Kidney (tissue), 22 donors: Measurements from ENCODE around the gene FBXO41. TPM values are rescaled to one million over a fixed set of nuclear protein-coding genes. Genes with fewer than 3 reads are reported as not detected.
A peak's percentile ranks its signal among the peaks of the same experiment; 100 is the strongest.

Experiments
- DNase-seq, 5 donors: peaks; one replicate each; pipeline ENCODE4 v3.0.0-alpha.2; 2013 to 2020
- FAIRE-seq: peaks from 2 replicates; lab custom pipeline; 2012; peaks lifted over from hg19 to GRCh38; lab: Jason Lieb, UNC
- H3K27ac ChIP-seq, 2 donors: one replicate each; pipeline ENCODE4 v1.7.0; 2013; ENCODE audit warnings: low read depth in 2 of 2, low read length in 2 of 2, inconsistent platforms in 1 of 2
- H3K27me3 ChIP-seq: one replicate; pipeline ENCODE4 v1.7.1; 2013; ENCODE audit warnings: low read length, inconsistent platforms; ENCODE audit not compliant: control insufficient read depth, insufficient read depth
- H3K36me3 ChIP-seq, 3 donors: one replicate each; pipeline versions ENCODE4 v1.7.0 to v1.7.1; 2013; ENCODE audit warnings: low read length in 3 of 3, control low read depth in 1 of 3, inconsistent platforms in 1 of 3; ENCODE audit not compliant: insufficient read depth in 3 of 3, control insufficient read depth in 2 of 3
- H3K4me1 ChIP-seq, 3 donors: one replicate each; pipeline versions ENCODE4 v1.7.0 to v1.7.1; 2013; ENCODE audit warnings: low read length in 3 of 3, inconsistent platforms in 1 of 3, low read depth in 1 of 3; ENCODE audit not compliant: control insufficient read depth in 2 of 3, insufficient read depth in 2 of 3
- H3K4me3 ChIP-seq, 3 donors: one replicate each; pipeline versions ENCODE4 v1.7.0 to v1.8.1; 2013; ENCODE audit warnings: low read length in 3 of 3, control low read depth in 1 of 3, inconsistent platforms in 1 of 3
- H3K9ac ChIP-seq, 3 donors: one replicate each; pipeline versions ENCODE4 v1.7.0 to v1.7.1; 2013; ENCODE audit warnings: low read length in 3 of 3, control low read depth in 1 of 3, inconsistent platforms in 1 of 3
- H3K9me3 ChIP-seq, 3 donors: one replicate each; pipeline versions ENCODE4 v1.7.0 to v1.7.1; 2013; ENCODE audit warnings: low read length in 3 of 3, control low read depth in 1 of 3, inconsistent platforms in 1 of 3; ENCODE audit not compliant: control insufficient read depth in 2 of 3, insufficient read depth in 1 of 3
- intact Hi-C: fragments of 100-400 bp; cut with DNase I; formaldehyde crosslinking; loops from one replicate; pipeline ENCODE4 v1.11.1; 2022
- long read RNA-seq, 10 donors: library from polyadenylated mRNA in 1 of 10; unstranded in 1 of 10; transcript quantifications; one replicate each; pipeline ENCODE4 v2.0.0 and lab custom pipeline, GENCODE V29; 2021 to 2026
- polyA plus RNA-seq: library from polyadenylated mRNA; stranded (reverse); fragments of 350-450 nt; fragmentation: Illumina TruSeq; extraction: RNeasy Lipid Tissue Mini Kit (QIAGEN cat#74804); gene quantifications from one replicate; pipeline ENCODE4 v1.2.3, GENCODE V29; 2014; ENCODE audit warnings: low read depth, low replicate concordance; ENCODE audit not compliant: insufficient read depth
- total RNA-seq: library from RNA; stranded (reverse); fragmentation: NEBNext Ultra II Directional; extraction: Animal tissue kit (Norgen Biotek cat#: 25700); gene quantifications from one replicate; pipeline ENCODE4 v1.2.1, GENCODE V29; 2021
- TF ChIP-seq, protein P1 (sequence below): IDR thresholded peaks from 3 replicates; pipeline ENCODE4 v1.5.1; 2012; ENCODE audit warnings: mild to moderate bottlenecking, moderate library complexity, borderline replicate concordance; ENCODE audit not compliant: insufficient read depth; ENCODE audit errors: extremely low read depth
- donor health status: control.
- donor health status: control.
- donor health status: control.
- donor health status: control.
- donor health status: control.
- donor health status: DM: yes; HTN: yes; CAD: no.
- donor health status: Normal renal cell carcinoma (clear cell type).

FBXO41 gene, protein sequence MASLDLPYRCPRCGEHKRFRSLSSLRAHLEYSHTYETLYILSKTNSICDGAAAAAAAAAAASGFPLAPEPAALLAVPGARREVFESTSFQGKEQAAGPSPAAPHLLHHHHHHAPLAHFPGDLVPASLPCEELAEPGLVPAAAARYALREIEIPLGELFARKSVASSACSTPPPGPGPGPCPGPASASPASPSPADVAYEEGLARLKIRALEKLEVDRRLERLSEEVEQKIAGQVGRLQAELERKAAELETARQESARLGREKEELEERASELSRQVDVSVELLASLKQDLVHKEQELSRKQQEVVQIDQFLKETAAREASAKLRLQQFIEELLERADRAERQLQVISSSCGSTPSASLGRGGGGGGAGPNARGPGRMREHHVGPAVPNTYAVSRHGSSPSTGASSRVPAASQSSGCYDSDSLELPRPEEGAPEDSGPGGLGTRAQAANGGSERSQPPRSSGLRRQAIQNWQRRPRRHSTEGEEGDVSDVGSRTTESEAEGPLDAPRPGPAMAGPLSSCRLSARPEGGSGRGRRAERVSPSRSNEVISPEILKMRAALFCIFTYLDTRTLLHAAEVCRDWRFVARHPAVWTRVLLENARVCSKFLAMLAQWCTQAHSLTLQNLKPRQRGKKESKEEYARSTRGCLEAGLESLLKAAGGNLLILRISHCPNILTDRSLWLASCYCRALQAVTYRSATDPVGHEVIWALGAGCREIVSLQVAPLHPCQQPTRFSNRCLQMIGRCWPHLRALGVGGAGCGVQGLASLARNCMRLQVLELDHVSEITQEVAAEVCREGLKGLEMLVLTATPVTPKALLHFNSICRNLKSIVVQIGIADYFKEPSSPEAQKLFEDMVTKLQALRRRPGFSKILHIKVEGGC
- total RNA-seq (5.2 TPM), polyA plus RNA-seq (0.49 TPM)
- long read RNA-seq, donor 1 = 0 reads
- long read RNA-seq, donor 2 = 0 reads
- long read RNA-seq, donor 3 = 0 reads
- long read RNA-seq, donor 4 = 0 reads
- long read RNA-seq, donor 5 = 0 reads
- long read RNA-seq, donor 6 = 0 reads
- long read RNA-seq, donor 7, partial matches to known transcripts = 0 of 1 reads
- long read RNA-seq, donor 7, other reads (novel, unspliced or antisense) = 1 of 1 reads
- long read RNA-seq, donor 8 = 0 reads
- long read RNA-seq, donor 9 = 0 reads
- long read RNA-seq, donor 10 = 0 reads

DNA sequence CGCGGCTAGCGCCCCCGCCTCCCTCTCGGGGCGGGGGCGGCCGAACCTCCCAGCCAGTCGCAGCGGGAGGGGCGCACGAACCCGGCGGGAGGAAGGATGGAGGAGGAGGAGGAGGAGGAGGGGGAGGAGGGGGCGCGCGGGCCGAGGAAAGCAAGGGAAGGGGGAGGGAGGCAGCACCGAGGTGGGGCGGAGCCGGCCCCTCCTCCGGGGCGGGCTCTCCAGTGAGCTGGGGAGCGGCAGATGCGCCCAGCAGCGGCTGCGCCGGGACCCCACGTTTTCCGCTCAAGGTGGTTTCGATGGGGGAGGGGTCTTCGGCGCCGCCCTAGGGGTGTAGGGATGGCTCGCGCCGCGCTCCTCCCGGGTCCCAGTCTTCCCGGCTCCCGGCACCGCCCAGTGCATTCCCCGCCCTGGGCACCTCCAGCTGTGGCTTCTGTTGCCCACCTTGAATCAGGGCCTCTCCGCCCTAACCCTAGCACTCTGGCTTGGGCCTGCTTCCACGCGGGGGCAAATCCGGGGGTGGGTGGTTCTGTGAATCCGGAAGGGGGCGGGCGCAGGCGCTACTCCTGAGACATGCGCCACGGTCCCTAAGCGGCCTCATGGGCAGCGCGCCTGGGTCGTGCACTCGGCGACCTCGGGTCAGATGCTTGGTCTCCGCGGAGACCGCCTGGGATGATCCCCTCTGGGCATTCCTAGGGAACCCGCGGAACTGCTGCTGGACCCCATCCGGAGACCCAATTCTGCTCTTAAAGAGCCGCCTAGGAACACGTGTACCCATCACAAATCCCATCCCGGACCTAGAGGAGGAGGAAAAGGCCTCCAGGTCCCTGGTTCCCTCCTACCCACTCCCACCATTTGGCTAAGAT lies at the start of gene FBXO41:
TSS of gene FBXO41 (minus strand) at position 183 of the 863 bp plus-strand sequence. CDS start 14,848 bp downstream, outside the sequence.
- FAIRE-seq = no peak
- TF ChIP-seq, protein P1, sequence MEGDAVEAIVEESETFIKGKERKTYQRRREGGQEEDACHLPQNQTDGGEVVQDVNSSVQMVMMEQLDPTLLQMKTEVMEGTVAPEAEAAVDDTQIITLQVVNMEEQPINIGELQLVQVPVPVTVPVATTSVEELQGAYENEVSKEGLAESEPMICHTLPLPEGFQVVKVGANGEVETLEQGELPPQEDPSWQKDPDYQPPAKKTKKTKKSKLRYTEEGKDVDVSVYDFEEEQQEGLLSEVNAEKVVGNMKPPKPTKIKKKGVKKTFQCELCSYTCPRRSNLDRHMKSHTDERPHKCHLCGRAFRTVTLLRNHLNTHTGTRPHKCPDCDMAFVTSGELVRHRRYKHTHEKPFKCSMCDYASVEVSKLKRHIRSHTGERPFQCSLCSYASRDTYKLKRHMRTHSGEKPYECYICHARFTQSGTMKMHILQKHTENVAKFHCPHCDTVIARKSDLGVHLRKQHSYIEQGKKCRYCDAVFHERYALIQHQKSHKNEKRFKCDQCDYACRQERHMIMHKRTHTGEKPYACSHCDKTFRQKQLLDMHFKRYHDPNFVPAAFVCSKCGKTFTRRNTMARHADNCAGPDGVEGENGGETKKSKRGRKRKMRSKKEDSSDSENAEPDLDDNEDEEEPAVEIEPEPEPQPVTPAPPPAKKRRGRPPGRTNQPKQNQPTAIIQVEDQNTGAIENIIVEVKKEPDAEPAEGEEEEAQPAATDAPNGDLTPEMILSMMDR = no peak
- intact Hi-C loops = no loop called here
- H3K36me3 ChIP-seq = no peaks in the 10 kb centered on the region
- DNase-seq = peak; percentile 33 to 86 (median 60)
- H3K4me1 ChIP-seq = peaks cover 0 to 8% (median 0%) of the 10 kb centered on the region in 3 donors
- H3K27ac ChIP-seq = no peak within 1 kb of the TSS
- H3K9ac ChIP-seq = no peak within 1 kb of the TSS
- H3K9me3 ChIP-seq = no peaks in the 10 kb centered on the region
- peak within 1 kb of the TSS; percentile 4 to 54 (median 44) for H3K4me3 ChIP-seq
- H3K27me3 ChIP-seq = peaks cover 11% of the 10 kb centered on the region

DNA sequence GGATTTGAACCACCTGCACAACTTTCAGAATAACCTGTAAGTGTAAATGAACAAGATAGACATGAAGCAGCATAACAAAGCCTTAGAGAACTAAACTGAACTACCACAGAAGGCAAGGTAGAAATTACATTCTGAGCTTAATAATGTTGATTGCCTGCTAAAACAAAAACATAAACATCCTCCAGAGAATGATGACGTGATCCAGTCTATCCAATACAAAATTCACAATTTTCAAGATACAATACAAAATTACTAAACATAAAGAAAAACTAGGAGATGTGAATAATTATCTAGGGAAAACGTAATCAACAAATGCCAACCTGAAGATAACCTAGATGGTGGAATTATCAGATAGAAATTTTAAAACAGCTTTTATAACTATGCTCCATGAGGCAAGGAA lies 49.8 kb upstream of the FBXO41 start:
- no peak for FAIRE-seq
- intact Hi-C loops = no loop called here
- H3K4me3 ChIP-seq = no peak overlapping the region

DNA sequence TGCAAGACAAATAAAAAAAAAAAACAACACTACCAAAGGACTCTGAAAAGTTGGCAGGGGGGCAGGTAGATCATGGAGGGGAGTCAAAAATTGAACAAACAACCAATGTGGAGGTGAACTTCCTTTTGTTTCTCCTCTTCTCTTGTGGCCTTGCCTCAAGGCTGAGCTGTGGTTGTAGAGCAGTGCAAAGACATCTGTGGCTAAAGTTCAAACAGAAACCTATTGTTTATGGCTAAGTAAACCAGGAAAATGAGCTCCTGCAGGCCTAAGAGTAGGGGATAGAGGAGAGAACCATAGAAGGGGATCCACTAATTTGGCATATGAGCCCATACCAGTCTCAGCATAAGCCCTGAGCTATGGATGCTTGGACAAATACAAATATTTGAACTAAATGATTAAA lies 49.3 kb upstream of the FBXO41 start:
- Histone ChIP-seq H3K9me3 (no peaks in the 10 kb centered on the region), H3K4me1 (no peaks in the 10 kb centered on the region), H3K36me3 (no peaks in the 10 kb centered on the region), H3K9ac (no peak overlapping the region), H3K27ac (no peak overlapping the region), H3K4me3 (no peak overlapping the region), H3K27me3 (no peaks in the 10 kb centered on the region)
- DNase-seq (no peak), FAIRE-seq (no peak)
- TF ChIP-seq, protein P1 = no peak
- intact Hi-C loops = no loop called here

More for the DNA sequence above, 49.8 kb upstream of the FBXO41 start:
- Histone ChIP-seq H3K27me3 (no peaks in the 10 kb centered on the region), H3K9ac (no peak overlapping the region), H3K9me3 (no peaks in the 10 kb centered on the region), H3K4me1 (no peaks in the 10 kb centered on the region), H3K36me3 (no peaks in the 10 kb centered on the region), H3K27ac (no peak overlapping the region)
- no peak for DNase-seq
- TF ChIP-seq, protein P1 = no peak
